WTC11 (cell line): ENCODE data around the gene CCSER2. TPM values are rescaled to one million over a fixed set of nuclear protein-coding genes. Genes with fewer than 3 reads are reported as not detected.
A peak's percentile ranks its signal among the peaks of the same experiment; 100 is the strongest.

Experiments used
- ATAC-seq: fragments of 200-7000 bp; cut with Tn5 transposase; 2 replicates; pipeline ENCODE4 v1.10.0; 2021; ENCODE audit warnings: mild to moderate bottlenecking, moderate library complexity
- Bru-seq: library from RNA; stranded (reverse); fragments of 400-500 nt; gene quantifications from one replicate; lab custom pipeline; 2021; lab: Mats Ljungman, UMichigan
- CTCF ChIA-PET: fragments of 300-600 bp; sonication (Branson Sonifier 250); formaldehyde crosslinking; loops from one replicate; lab custom pipeline; 2021; ENCODE audit warnings: antibody characterized with exemption; lab: Charles Lee
- POLR2A ChIA-PET: fragments of 350-600 bp; sonication (Branson Sonifier 250); formaldehyde crosslinking; loops from one replicate; lab custom pipeline; 2021; ENCODE audit warnings: antibody characterized with exemption; lab: Charles Lee
- DNase-seq: peaks from one replicate; pipeline ENCODE4 v3.0.0; 2021; ENCODE audit warnings: low spot score
- H3K27ac Mint-ChIP-seq: 2 replicates; pipeline ENCODE4 v1.8.0; 2021; ENCODE audit warnings: mixed read lengths
- H3K27me3 Mint-ChIP-seq: 2 replicates; pipeline ENCODE4 v1.8.0; 2021; ENCODE audit warnings: low read depth, mild to moderate bottlenecking, moderate library complexity, mixed read lengths
- H3K36me3 Mint-ChIP-seq: 2 replicates; pipeline ENCODE4 v1.8.0; 2021; ENCODE audit warnings: mixed read lengths
- H3K4me1 Mint-ChIP-seq: 2 replicates; pipeline ENCODE4 v1.8.0; 2022; ENCODE audit warnings: mixed read lengths
- H3K4me3 Mint-ChIP-seq: 2 replicates; pipeline ENCODE4 v1.8.0; 2021; ENCODE audit warnings: mild to moderate bottlenecking, moderate library complexity, mixed read lengths
- H3K9me3 Mint-ChIP-seq: 2 replicates; pipeline ENCODE4 v1.8.0; 2021; ENCODE audit warnings: mixed read lengths
- CBFB ChIP-seq: sonication (generic); formaldehyde crosslinking; IDR thresholded peaks from 2 replicates; pipeline ENCODE4 v1.8.1; 2022; ENCODE audit warnings: mild to moderate bottlenecking, low read depth, missing genetic modification reagents
- CREM ChIP-seq: sonication (generic); formaldehyde crosslinking; IDR thresholded peaks from 2 replicates; pipeline ENCODE4 v1.8.1; 2022; ENCODE audit warnings: mild to moderate bottlenecking, missing genetic modification reagents, moderate library complexity
- ELF4 ChIP-seq: sonication (generic); formaldehyde crosslinking; IDR thresholded peaks from 2 replicates; pipeline ENCODE4 v1.8.1; 2022; ENCODE audit warnings: low read depth, mild to moderate bottlenecking, moderate library complexity, missing genetic modification reagents
- ETV6 ChIP-seq: sonication (generic); formaldehyde crosslinking; IDR thresholded peaks from 2 replicates; pipeline ENCODE4 v1.8.1; 2022; ENCODE audit warnings: mild to moderate bottlenecking, missing genetic modification reagents
- FOXK1 ChIP-seq: sonication (generic); formaldehyde crosslinking; IDR thresholded peaks from 2 replicates; pipeline ENCODE4 v1.8.0; 2022; ENCODE audit warnings: mild to moderate bottlenecking, moderate library complexity, missing genetic modification reagents
- GRHL2 ChIP-seq: fragments of 250-450 bp; sonication (Bioruptor Pico); IDR thresholded peaks from 2 replicates; pipeline ENCODE4 v1.8.0; 2022; ENCODE audit warnings: mild to moderate bottlenecking, moderate library complexity; ENCODE audit not compliant: insufficient replicate concordance, severe bottlenecking
- KAT7 ChIP-seq: sonication (generic); formaldehyde crosslinking; IDR thresholded peaks from 2 replicates; pipeline ENCODE4 v1.8.1; 2023; ENCODE audit warnings: missing genetic modification reagents, mild to moderate bottlenecking, borderline replicate concordance
- RELA ChIP-seq: sonication (generic); formaldehyde crosslinking; IDR thresholded peaks from 2 replicates; pipeline ENCODE4 v1.8.1; 2022; ENCODE audit warnings: missing genetic modification reagents, mild to moderate bottlenecking, borderline replicate concordance
- RORB ChIP-seq: fragments of 250-450 bp; sonication (Bioruptor Pico); IDR thresholded peaks from 2 replicates; pipeline ENCODE4 v1.9.0; 2021; ENCODE audit warnings: mild to moderate bottlenecking
- ZBTB21 ChIP-seq: sonication (generic); formaldehyde crosslinking; IDR thresholded peaks from 2 replicates; pipeline ENCODE4 v1.8.1; 2023; ENCODE audit warnings: mild to moderate bottlenecking, missing genetic modification reagents, borderline replicate concordance
- ZNF121 ChIP-seq: sonication (generic); formaldehyde crosslinking; IDR thresholded peaks from 2 replicates; pipeline ENCODE4 v1.8.0; 2023; ENCODE audit warnings: missing genetic modification reagents
- ZNF138 ChIP-seq: sonication (generic); formaldehyde crosslinking; conservative IDR thresholded peaks from 2 replicates; pipeline ENCODE4 v1.8.1; 2022; ENCODE audit warnings: mild to moderate bottlenecking, moderate library complexity, missing genetic modification reagents
- ZNF232 ChIP-seq: sonication (generic); formaldehyde crosslinking; IDR thresholded peaks from 2 replicates; pipeline ENCODE4 v1.8.0; 2022; ENCODE audit warnings: mild to moderate bottlenecking, missing genetic modification reagents
- ZNF416 ChIP-seq: fragments of 250-450 bp; sonication (Bioruptor Pico); IDR thresholded peaks from 2 replicates; pipeline ENCODE4 v1.9.0; 2021; ENCODE audit warnings: mild to moderate bottlenecking, inconsistent platforms
- long read RNA-seq, 3 experiments: library from RNA in 1 of 3; library from capped mRNA in 1 of 3; library from polyadenylated mRNA in 1 of 3; unstranded in 2 of 3; stranded (forward) in 1 of 3; transcript quantifications; one replicate each; pipeline ENCODE4 v2.0.0, GENCODE V29; 2021
- total RNA-seq: library from RNA; stranded (reverse); gene quantifications from 3 replicates; pipeline ENCODE4 v1.2.3, GENCODE V29; 2021
- TF ChIP-seq, protein P1 (sequence below): sonication (generic); formaldehyde crosslinking; IDR thresholded peaks from 2 replicates; pipeline ENCODE4 v1.8.1; 2023; ENCODE audit warnings: mild to moderate bottlenecking, missing genetic modification reagents, moderate library complexity
- TF ChIP-seq, protein P2 (sequence below): sonication (generic); formaldehyde crosslinking; conservative IDR thresholded peaks from 2 replicates; pipeline ENCODE4 v1.8.1; 2022; ENCODE audit warnings: mild to moderate bottlenecking, missing genetic modification reagents
- TF ChIP-seq, protein P3 (sequence below): fragments of 250-450 bp; sonication (Bioruptor Pico); IDR thresholded peaks from 2 replicates; pipeline ENCODE4 v2.1.2; 2022; ENCODE audit warnings: mild to moderate bottlenecking, moderate library complexity
- TF ChIP-seq, protein P4 (sequence below): sonication (generic); formaldehyde crosslinking; IDR thresholded peaks from 2 replicates; pipeline ENCODE4 v1.8.0; 2022; ENCODE audit warnings: mild to moderate bottlenecking, missing genetic modification reagents
- TF ChIP-seq, protein P5 (sequence below): sonication (generic); formaldehyde crosslinking; IDR thresholded peaks from 2 replicates; pipeline ENCODE4 v1.8.1; 2022; ENCODE audit warnings: low read depth, missing genetic modification reagents, borderline replicate concordance
- TF ChIP-seq, protein P6 (sequence below): sonication (generic); formaldehyde crosslinking; IDR thresholded peaks from 2 replicates; pipeline ENCODE4 v1.8.0; 2022; ENCODE audit warnings: missing genetic modification reagents

Gene CCSER2, protein sequence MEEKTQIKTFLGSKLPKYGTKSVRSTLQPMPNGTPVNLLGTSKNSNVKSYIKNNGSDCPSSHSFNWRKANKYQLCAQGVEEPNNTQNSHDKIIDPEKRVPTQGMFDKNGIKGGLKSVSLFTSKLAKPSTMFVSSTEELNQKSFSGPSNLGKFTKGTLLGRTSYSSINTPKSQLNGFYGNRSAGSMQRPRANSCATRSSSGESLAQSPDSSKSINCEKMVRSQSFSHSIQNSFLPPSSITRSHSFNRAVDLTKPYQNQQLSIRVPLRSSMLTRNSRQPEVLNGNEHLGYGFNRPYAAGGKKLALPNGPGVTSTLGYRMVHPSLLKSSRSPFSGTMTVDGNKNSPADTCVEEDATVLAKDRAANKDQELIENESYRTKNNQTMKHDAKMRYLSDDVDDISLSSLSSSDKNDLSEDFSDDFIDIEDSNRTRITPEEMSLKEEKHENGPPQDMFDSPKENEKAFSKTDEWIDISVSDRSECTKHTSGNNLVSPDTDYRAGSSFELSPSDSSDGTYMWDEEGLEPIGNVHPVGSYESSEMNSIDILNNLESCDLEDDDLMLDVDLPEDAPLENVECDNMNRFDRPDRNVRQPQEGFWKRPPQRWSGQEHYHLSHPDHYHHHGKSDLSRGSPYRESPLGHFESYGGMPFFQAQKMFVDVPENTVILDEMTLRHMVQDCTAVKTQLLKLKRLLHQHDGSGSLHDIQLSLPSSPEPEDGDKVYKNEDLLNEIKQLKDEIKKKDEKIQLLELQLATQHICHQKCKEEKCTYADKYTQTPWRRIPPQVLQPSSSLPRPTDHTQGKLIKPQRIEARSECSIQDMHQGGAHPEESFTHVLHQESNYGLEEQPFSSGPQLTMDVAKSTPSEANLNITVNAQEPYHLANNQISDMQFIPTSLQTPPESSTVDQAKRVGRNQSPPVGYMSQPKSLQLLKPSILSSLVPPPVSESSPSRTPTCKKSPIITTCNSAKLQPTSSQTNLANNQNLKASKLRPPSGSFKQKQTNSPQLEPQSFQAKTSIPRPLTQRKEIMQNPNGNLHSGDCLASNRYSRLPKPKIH
- total RNA-seq (21.4 to 30.6 TPM (median 22.7 TPM) in 3 replicates), Bru-seq, nascent RNA (percentile 76 among the genes with signal in this experiment)
- long read RNA-seq, experiment 1, full-length matches to known transcripts: 53 of 77 reads
- long read RNA-seq, experiment 1, partial matches to known transcripts: 3 of 77 reads
- long read RNA-seq, experiment 1, other reads (novel, unspliced or antisense): 21 of 77 reads
- long read RNA-seq, experiment 2, full-length matches to known transcripts: 6 of 23 reads
- long read RNA-seq, experiment 2, partial matches to known transcripts: 5 of 23 reads
- long read RNA-seq, experiment 2, other reads (novel, unspliced or antisense): 12 of 23 reads
- long read RNA-seq, experiment 3, partial matches to known transcripts: 1 of 1 reads
- long read RNA-seq, experiment 3, other reads (novel, unspliced or antisense): 0 of 1 reads

DNA sequence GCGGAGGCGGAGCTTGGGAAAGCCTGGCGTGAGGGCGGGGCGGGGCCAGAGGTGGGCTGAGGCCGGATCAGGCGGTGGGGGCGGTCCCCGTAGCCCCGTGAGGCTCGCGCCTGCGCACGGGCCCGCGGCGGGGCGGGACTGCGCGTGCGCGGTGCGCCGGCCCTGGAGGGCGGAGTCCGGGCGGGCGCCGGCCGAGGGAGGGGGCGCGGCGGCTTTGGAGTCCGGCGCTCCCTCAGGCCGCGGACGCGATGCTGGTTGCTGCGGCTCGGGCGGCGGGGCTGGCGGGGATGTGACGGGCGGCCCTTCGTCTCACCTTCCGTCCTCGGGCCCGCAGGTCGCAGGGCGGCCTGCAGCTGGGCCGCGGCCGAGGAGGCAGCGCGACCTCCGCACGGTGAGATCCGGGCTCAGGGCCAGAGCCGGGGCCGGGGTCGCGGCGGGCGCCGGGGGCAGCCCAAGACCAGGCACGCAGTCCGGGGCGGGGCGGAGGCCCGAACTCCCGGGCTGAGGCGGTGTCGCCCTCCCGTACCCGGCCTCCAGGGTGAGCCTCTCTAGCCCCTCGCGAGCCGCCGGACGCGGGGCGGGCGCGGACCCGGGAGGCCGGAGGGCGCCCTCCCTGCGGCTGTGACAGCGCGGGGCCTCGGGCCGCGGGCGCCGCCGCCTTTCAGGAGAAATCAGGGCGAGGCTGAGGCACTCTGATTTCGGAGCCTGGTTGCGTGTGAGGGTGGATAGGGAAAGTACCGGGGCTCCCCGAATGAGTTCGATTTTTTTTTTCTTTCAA lies at the start of gene CCSER2:
CCSER2 (plus strand) TSS at position 172 of the 778 bp plus-strand sequence. CDS start 42,464 bp downstream, outside the sequence.
- peak within 1 kb of the TSS; percentile 96 for H3K4me3 Mint-ChIP-seq
- DNase-seq (peak; percentile 99), ATAC-seq (peak; percentile 91)
- H3K27me3 Mint-ChIP-seq: no peaks in the 10 kb centered on the region
- ChIA-PET CTCF (interaction anchor here (0.5 to 2.5 kb wide), 14 partner anchors 12 to 285 kb away, joined by 3 to 27 read pairs (median 6); no protein-coding TSS in a partner anchor), POLR2A (interaction anchor here (0.6 to 1.0 kb wide), 5 partner anchors 8 to 217 kb away, joined by 3 to 4 read pairs (median 3); no protein-coding TSS in a partner anchor)
- no peaks in the 10 kb centered on the region for H3K9me3 Mint-ChIP-seq
- no peaks in the 10 kb centered on the region for H3K36me3 Mint-ChIP-seq
- peaks cover 37% of the 10 kb centered on the region for H3K4me1 Mint-ChIP-seq
- H3K27ac Mint-ChIP-seq: peak within 1 kb of the TSS; percentile 99
- TF ChIP-seq CREM (no peak; the same call in 1 of the 2 replicates), CBFB (CRISPR knock-in tag) (peak; percentile 19; the same call in 1 of the 2 replicates), ELF4 (no peak), KAT7 (peak; percentile 95), ZNF138 (no peak), ETV6 (CRISPR knock-in tag) (peak; percentile 36; the same call in 1 of the 2 replicates), ZNF416 (CRISPR knock-in tag) (peak; percentile 97), ZNF232 (CRISPR knock-in tag) (no peak), ZBTB21 (no peak), RELA (peak; percentile 68; the same call in 1 of the 2 replicates), FOXK1 (CRISPR knock-in tag) (0 out of 2 replicates have a peak, but pooled peaks have one; percentile 32), GRHL2 (CRISPR knock-in tag) (no peak), ZNF121 (CRISPR knock-in tag) (no peak), RORB (CRISPR knock-in tag) (no peak)
- TF ChIP-seq, protein P1, sequence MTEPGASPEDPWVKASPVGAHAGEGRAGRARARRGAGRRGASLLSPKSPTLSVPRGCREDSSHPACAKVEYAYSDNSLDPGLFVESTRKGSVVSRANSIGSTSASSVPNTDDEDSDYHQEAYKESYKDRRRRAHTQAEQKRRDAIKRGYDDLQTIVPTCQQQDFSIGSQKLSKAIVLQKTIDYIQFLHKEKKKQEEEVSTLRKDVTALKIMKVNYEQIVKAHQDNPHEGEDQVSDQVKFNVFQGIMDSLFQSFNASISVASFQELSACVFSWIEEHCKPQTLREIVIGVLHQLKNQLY (CRISPR knock-in tag): no peak
- TF ChIP-seq, protein P2, sequence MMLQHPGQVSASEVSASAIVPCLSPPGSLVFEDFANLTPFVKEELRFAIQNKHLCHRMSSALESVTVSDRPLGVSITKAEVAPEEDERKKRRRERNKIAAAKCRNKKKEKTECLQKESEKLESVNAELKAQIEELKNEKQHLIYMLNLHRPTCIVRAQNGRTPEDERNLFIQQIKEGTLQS (CRISPR knock-in tag): no peak
- TF ChIP-seq, protein P3, sequence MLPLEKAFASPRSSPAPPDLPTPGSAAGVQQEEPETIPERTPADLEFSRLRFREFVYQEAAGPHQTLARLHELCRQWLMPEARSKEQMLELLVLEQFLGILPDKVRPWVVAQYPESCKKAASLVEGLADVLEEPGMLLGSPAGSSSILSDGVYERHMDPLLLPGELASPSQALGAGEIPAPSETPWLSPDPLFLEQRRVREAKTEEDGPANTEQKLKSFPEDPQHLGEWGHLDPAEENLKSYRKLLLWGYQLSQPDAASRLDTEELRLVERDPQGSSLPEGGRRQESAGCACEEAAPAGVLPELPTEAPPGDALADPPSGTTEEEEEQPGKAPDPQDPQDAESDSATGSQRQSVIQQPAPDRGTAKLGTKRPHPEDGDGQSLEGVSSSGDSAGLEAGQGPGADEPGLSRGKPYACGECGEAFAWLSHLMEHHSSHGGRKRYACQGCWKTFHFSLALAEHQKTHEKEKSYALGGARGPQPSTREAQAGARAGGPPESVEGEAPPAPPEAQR (CRISPR knock-in tag): no peak
- TF ChIP-seq, protein P4, sequence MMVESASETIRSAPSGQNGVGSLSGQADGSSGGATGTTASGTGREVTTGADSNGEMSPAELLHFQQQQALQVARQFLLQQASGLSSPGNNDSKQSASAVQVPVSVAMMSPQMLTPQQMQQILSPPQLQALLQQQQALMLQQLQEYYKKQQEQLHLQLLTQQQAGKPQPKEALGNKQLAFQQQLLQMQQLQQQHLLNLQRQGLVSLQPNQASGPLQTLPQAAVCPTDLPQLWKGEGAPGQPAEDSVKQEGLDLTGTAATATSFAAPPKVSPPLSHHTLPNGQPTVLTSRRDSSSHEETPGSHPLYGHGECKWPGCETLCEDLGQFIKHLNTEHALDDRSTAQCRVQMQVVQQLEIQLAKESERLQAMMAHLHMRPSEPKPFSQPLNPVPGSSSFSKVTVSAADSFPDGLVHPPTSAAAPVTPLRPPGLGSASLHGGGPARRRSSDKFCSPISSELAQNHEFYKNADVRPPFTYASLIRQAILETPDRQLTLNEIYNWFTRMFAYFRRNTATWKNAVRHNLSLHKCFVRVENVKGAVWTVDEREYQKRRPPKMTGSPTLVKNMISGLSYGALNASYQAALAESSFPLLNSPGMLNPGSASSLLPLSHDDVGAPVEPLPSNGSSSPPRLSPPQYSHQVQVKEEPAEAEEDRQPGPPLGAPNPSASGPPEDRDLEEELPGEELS (CRISPR knock-in tag): peak; percentile 71; the same call in 1 of the 2 replicates
- TF ChIP-seq, protein P5, sequence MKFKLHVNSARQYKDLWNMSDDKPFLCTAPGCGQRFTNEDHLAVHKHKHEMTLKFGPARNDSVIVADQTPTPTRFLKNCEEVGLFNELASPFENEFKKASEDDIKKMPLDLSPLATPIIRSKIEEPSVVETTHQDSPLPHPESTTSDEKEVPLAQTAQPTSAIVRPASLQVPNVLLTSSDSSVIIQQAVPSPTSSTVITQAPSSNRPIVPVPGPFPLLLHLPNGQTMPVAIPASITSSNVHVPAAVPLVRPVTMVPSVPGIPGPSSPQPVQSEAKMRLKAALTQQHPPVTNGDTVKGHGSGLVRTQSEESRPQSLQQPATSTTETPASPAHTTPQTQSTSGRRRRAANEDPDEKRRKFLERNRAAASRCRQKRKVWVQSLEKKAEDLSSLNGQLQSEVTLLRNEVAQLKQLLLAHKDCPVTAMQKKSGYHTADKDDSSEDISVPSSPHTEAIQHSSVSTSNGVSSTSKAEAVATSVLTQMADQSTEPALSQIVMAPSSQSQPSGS: no peak
- TF ChIP-seq, protein P6, sequence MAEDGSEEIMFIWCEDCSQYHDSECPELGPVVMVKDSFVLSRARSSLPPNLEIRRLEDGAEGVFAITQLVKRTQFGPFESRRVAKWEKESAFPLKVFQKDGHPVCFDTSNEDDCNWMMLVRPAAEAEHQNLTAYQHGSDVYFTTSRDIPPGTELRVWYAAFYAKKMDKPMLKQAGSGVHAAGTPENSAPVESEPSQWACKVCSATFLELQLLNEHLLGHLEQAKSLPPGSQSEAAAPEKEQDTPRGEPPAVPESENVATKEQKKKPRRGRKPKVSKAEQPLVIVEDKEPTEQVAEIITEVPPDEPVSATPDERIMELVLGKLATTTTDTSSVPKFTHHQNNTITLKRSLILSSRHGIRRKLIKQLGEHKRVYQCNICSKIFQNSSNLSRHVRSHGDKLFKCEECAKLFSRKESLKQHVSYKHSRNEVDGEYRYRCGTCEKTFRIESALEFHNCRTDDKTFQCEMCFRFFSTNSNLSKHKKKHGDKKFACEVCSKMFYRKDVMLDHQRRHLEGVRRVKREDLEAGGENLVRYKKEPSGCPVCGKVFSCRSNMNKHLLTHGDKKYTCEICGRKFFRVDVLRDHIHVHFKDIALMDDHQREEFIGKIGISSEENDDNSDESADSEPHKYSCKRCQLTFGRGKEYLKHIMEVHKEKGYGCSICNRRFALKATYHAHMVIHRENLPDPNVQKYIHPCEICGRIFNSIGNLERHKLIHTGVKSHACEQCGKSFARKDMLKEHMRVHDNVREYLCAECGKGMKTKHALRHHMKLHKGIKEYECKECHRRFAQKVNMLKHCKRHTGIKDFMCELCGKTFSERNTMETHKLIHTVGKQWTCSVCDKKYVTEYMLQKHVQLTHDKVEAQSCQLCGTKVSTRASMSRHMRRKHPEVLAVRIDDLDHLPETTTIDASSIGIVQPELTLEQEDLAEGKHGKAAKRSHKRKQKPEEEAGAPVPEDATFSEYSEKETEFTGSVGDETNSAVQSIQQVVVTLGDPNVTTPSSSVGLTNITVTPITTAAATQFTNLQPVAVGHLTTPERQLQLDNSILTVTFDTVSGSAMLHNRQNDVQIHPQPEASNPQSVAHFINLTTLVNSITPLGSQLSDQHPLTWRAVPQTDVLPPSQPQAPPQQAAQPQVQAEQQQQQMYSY (CRISPR knock-in tag): peak; percentile 13; the same call in 1 of the 2 replicates
